Mucosa of stomach (tissue), 1 donor: Measurements from ENCODE around the gene WDR55.
"Not testable (repeated sequence)": the region's sequence is repeated elsewhere in the genome, so short reads cannot be mapped to it uniquely, and the experiment has no call there.

Experiments used
- H3K27me3 ChIP-seq: one replicate; pipeline ENCODE4 v1.7.0; 2013; ENCODE audit warnings: mild to moderate bottlenecking, low read length; ENCODE audit not compliant: control insufficient read depth, insufficient read depth
- H3K36me3 ChIP-seq: one replicate; pipeline ENCODE4 v1.7.0; 2013; ENCODE audit warnings: low read length; ENCODE audit not compliant: control insufficient read depth, insufficient read depth
- H3K4me1 ChIP-seq: one replicate; pipeline ENCODE4 v1.7.0; 2013; ENCODE audit warnings: mild to moderate bottlenecking, low read length; ENCODE audit not compliant: control insufficient read depth, insufficient read depth
- H3K4me3 ChIP-seq: one replicate; pipeline ENCODE4 v1.7.0; 2013; ENCODE audit warnings: low read length
- H3K9ac ChIP-seq: one replicate; pipeline ENCODE4 v1.7.0; 2013; ENCODE audit warnings: mild to moderate bottlenecking, low read length, moderate library complexity
- H3K9me3 ChIP-seq: one replicate; pipeline ENCODE4 v1.7.0; 2013; ENCODE audit warnings: mild to moderate bottlenecking, low read length, moderate library complexity; ENCODE audit not compliant: control insufficient read depth
- donor health status: Pancreatic carcinoma.

The WDR55 gene, protein sequence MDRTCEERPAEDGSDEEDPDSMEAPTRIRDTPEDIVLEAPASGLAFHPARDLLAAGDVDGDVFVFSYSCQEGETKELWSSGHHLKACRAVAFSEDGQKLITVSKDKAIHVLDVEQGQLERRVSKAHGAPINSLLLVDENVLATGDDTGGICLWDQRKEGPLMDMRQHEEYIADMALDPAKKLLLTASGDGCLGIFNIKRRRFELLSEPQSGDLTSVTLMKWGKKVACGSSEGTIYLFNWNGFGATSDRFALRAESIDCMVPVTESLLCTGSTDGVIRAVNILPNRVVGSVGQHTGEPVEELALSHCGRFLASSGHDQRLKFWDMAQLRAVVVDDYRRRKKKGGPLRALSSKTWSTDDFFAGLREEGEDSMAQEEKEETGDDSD

DNA sequence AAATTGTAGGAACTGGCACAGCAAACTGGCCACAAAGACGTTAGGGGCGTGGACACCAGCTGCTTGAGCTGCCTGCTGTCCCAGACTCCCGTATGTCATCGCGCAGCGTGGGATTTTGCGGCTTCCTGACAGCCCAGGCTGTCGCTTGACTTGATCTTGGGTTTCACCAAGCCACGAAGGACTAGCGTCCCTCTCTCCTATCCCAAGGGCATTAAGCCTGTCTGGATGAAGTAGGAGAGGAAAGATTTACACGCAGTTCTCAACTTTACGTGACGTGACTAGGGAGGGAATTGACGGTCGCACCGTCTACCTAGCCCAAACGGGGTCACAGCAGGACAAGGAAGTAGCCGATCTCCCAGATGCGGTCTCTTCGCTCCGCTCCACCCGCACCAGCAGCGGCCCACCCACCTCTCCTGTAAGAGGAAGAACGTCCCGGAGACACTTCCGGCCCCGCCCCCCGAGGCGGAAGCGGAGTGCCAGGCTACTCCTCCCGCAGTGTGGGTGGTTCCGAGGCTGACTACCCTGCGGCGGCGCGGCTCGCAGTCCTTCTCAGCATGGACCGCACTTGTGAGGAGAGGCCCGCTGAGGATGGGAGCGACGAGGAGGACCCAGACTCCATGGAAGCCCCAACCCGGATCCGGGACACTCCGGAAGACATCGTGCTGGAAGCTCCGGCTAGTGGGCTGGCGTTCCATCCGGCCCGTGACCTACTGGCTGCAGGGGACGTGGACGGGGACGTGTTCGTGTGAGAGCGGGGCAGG is at the start of gene WDR55:
Gene WDR55, plus strand, starts transcription at position 546 of the 761 bp plus-strand sequence. Its CDS starts 9 bp downstream, at position 555.
- H3K4me1 ChIP-seq = no peaks in the 10 kb centered on the region
- no peaks in the 10 kb centered on the region for H3K27me3 ChIP-seq
- H3K36me3 ChIP-seq = peaks cover 16% of the 10 kb centered on the region
- no peaks in the 10 kb centered on the region for H3K9me3 ChIP-seq
- H3K9ac ChIP-seq = peak within 1 kb of the TSS; percentile 68
- H3K4me3 ChIP-seq = peak within 1 kb of the TSS; percentile 87

DNA sequence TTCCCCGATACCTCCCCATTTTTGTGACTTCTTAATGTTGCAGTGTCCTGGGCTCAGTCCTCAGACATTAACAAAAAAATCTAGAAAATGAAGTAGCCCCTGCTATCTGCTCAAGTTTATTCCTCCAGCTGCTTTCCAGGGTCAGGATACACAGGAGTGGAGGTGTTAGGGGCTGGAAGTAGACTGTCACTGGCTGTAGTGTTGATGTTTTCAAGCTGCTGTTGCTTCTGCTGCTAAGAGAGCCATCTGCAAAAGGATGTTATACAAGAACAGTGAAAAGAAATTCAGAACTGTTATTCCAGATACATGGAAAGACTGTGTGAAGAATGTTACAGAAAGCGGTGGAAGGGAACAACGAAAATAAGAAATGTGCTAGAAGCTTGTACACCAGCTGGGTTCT is 42.4 kb upstream of the WDR55 start:
- no peaks in the 10 kb centered on the region for H3K9me3 ChIP-seq
- no peak overlapping the region for H3K9ac ChIP-seq

DNA sequence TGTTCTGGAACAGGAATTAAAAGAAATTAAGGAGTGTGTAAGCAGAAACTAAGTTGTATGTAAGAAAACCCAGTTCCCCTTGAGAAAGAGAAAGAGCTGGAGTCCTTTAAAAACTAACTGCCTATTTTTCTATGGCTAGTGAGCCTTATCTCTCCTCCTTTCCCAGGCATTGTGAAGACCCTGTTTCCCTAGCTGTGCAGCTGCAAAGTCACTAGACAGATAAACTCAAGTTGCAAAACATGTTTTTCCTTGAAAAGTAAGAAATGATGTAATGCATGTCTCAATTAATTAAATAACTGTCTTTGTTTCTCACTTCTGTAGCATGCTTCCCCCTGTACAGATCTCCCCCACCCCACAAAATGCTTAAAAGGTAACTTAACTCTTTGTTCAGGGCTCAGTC is 41.6 kb upstream of the WDR55 start:
- not testable (repeated sequence) for H3K4me1 ChIP-seq, H3K27me3 ChIP-seq, H3K9ac ChIP-seq, H3K36me3 ChIP-seq, H3K4me3 ChIP-seq, H3K9me3 ChIP-seq

More for the DNA sequence above, 42.4 kb upstream of the WDR55 start:
- Histone ChIP-seq H3K27me3 (peaks cover 5% of the 10 kb centered on the region), H3K4me3 (no peak overlapping the region), H3K4me1 (no peaks in the 10 kb centered on the region), H3K36me3 (no peaks in the 10 kb centered on the region)

GRCh38 chr5:140624886-140625285 is 39.8 kb upstream of the WDR55 start:
- H3K4me3 ChIP-seq, H3K9ac ChIP-seq, H3K4me1 ChIP-seq, H3K36me3 ChIP-seq, H3K27me3 ChIP-seq, H3K9me3 ChIP-seq: not testable (repeated sequence)

- Histone ChIP-seq H3K4me1 (peaks cover 8% of the 10 kb centered on the region), H3K9ac (no peak overlapping the region), H3K36me3 (no peaks in the 10 kb centered on the region), H3K9me3 (no peaks in the 10 kb centered on the region), H3K27me3 (no peaks in the 10 kb centered on the region), H3K4me3 (no peak overlapping the region)
These were observed 36.7 kb upstream of the WDR55 start for GRCh38 chr5:140627972-140628371.

DNA sequence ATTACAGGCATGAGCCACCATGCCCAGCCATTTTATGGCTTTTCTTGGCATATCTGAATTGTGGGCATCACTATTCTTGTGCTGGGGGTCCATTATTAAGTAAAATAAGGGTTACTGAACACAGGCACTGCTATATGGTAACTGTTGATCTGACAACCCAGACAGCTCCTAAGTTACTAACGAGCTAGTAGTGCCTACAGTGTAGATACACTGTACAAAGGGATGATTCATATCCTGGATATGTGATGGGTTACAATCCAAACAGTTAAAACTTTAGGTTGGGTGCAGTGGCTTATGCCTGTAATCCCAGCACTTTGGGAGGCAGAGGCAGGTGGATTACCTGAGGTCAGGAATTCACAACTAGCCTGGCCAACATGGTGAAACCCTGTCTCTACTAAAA is 36.0 kb upstream of the WDR55 start:
- H3K4me1 ChIP-seq = peaks cover 12% of the 10 kb centered on the region
- H3K4me3 ChIP-seq = no peak overlapping the region
- no peaks in the 10 kb centered on the region for H3K36me3 ChIP-seq
- H3K9me3 ChIP-seq = no peaks in the 10 kb centered on the region
- H3K9ac ChIP-seq = no peak overlapping the region
- no peaks in the 10 kb centered on the region for H3K27me3 ChIP-seq

DNA sequence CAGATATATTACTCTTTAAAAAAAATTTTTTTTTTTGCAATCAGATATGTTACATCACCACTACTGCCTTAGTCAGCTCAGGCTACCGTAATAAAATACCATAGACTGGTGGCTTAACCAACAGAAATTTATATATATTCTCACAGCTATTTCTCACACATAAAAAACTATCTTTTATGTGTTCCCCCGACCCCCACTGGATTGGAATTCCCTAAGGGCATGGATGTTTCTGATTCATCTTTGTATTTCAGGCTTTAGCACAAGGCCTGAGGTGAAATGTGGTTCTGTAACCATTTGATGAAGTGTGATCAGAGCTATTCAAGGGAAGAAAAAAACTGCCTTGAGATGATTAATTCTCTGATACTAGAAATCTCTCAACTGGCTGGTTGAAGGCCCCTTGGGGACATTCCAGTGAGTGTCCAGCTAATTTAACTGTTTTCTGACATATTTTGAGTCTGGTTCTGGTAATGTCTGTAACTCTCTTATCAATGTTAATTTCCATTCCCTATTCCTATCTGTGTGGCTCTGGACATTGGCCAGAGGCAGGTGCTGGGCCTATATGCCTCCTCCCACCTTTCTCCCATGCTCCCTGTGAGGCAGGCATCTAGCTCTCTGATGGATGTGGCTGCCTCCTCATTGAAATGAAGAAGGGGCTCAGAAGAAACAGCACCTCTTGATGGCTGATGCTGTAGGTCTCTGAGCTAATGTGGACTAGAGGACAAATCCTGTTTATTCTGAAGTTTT is 34.2 kb upstream of the WDR55 start:
- Histone ChIP-seq H3K4me3 (no peak overlapping the region), H3K27me3 (no peaks in the 10 kb centered on the region)

DNA sequence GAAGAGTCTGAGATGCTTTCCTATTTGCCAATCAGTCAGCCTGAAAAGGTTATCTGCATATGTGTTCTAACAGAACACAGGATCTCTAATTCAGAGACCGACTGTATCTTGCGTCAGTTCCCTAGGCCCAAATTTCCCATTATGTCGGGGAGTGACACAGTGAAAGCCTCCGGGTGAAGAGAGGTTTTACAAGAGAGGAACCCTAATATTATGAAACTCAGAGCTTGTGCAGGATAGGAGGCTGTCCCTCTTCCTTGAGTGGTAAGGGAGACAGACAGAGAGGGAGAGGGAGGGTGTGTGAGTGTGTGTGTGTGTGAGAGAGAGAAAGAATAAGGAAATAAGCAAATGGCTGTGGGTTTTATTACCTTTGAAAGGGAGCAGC is 33.7 kb upstream of the WDR55 start:
- Histone ChIP-seq H3K36me3 (no peaks in the 10 kb centered on the region), H3K9ac (peak overlapping the region; percentile 62), H3K27me3 (no peaks in the 10 kb centered on the region), H3K4me3 (no peak overlapping the region), H3K4me1 (peaks cover 12% of the 10 kb centered on the region), H3K9me3 (no peaks in the 10 kb centered on the region)

More for the DNA sequence above, 34.2 kb upstream of the WDR55 start:
- Histone ChIP-seq H3K4me1 (peaks cover 12% of the 10 kb centered on the region), H3K9me3 (no peaks in the 10 kb centered on the region), H3K9ac (peak overlapping the region; percentile 23), H3K36me3 (no peaks in the 10 kb centered on the region)

DNA sequence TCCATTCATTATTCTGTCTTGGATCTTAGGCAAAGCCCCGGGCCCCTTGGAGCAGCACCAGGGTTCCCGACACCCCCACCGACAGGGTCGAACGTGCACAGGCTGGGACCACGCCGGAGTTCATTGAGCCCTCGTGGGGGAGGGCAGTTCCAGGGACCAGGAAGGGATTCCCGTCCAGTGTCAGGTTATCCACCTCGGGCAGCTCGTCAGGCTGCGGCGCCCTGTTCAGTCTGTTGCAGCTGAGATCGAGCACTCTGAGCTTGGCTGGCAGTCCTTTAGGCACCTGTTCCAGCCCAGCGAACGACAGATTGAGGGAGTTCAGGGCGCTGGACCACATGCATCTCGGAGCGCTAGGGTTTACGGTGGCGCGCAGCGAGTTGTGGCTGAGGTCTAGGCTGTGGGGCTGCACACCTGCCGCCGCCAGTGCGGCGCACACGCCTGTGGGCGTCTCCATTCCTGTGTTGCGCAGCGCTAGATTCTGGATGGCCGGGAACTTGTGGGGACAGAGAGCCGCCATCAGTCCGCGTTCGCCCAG is 32.8 kb upstream of the WDR55 start:
- no peaks in the 10 kb centered on the region for H3K36me3 ChIP-seq
- no peaks in the 10 kb centered on the region for H3K27me3 ChIP-seq
- no peaks in the 10 kb centered on the region for H3K9me3 ChIP-seq
- H3K9ac ChIP-seq = peak overlapping the region; percentile 62
- H3K4me3 ChIP-seq = peak overlapping the region; percentile 48
- H3K4me1 ChIP-seq = peaks cover 12% of the 10 kb centered on the region

- H3K36me3 ChIP-seq = no peaks in the 10 kb centered on the region
- peak overlapping the region; percentile 62 for H3K9ac ChIP-seq
- H3K27me3 ChIP-seq = no peaks in the 10 kb centered on the region
- H3K4me3 ChIP-seq = peak overlapping the region; percentile 48
- H3K4me1 ChIP-seq = peaks cover 12% of the 10 kb centered on the region
- H3K9me3 ChIP-seq = no peaks in the 10 kb centered on the region
These were observed 32.2 kb upstream of the WDR55 start for GRCh38 chr5:140632366-140633020.

DNA sequence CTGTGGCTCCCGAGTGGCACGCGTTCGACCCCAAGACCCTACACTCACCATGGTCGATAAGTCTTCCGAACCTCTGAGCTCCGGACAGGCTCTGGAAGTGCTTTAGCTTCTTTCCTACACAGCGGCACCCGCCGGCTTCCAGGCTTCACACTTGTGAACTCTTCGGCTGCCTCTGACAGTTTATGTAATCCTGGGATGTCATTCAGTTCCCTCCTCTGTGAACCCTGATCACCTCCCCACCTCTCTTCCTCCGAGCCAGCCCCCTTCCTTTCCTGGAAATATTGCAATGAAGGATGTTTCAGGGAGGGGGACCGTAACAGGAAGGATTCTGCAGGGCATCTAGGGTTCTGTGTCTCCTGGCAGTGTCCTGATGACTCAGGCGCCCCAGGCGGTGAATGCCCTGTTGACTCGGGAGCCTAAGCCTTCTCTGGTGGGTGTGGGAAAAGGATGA is 31.7 kb upstream of the WDR55 start, which contains the start of gene CD14:
Gene CD14, minus strand, starts transcription at position 155 of the 451 bp plus-strand sequence. Its CDS starts 104 bp downstream, at position 51.
- Histone ChIP-seq H3K27me3 (no peaks in the 10 kb centered on the region), H3K4me3 (peak within 1 kb of the TSS; percentile 48), H3K36me3 (no peaks in the 10 kb centered on the region), H3K9ac (peak within 1 kb of the TSS; percentile 62), H3K9me3 (no peaks in the 10 kb centered on the region), H3K4me1 (peaks cover 12% of the 10 kb centered on the region)
